ENCODE data around the gene PI3.

- TF ChIP-seq BHLHE40 (IDR thresholded peaks at IDR 0.05; ENCODE audit: borderline replicate concordance) (no peak), SUZ12 (IDR thresholded peaks at IDR 0.05) (no peak), CTBP1 (IDR thresholded peaks at IDR 0.05; ENCODE audit: borderline replicate concordance) (no peak), ELF4 (IDR thresholded peaks at IDR 0.05) (no peak), TARDBP (IDR thresholded peaks at IDR 0.05) (no peak)
Measured at GRCh38 chr20:45191926-45192325, 17.2 kb downstream of the PI3 start.
